Measurements from ENCODE around the gene IGFBP5. TPM values are rescaled to one million over a fixed set of nuclear protein-coding genes. Genes with fewer than 3 reads are reported as not detected.

Gene IGFBP5
- total and polyA plus RNA-seq, 2 of the 8 experiments (the other 6 are each of a cell fraction or from before 2014, with no cell fraction given) = 2.2 to 2.5 TPM

DNA sequence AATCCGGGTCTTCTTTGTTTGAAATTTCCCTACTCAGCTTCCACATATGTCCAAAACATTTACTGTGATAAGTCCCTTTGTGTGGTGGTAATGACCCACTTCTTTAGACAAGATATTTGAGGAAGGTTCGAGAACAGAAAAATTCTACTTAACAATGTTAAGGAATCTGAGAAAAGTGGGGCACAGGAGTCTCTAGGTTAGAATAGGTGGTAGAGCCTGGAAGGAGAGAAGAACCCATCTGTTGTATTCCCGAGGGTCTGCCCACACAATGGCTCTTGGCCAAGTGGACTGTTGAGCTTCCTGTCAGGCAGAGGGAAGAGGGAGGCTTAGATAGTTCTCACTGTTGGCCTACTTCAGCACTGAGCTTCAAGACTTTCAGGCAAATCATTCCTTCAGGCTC, 57.9 kb downstream of the IGFBP5 start (continued):
- TF ChIP-seq GABPA (IDR thresholded peaks at IDR 0.05; ENCODE audit: borderline replicate concordance, insufficient read depth, low read length) (no peak), E2F6 (IDR thresholded peaks at IDR 0.05) (no peak), TEAD4 (IDR thresholded peaks at IDR 0.05; ENCODE audit: low read depth, low read length) (no peak), CBX5 (IDR thresholded peaks at IDR 0.05; ENCODE audit: low read depth, low read length) (no peak), JUN (IDR thresholded peaks at IDR 0.05; ENCODE audit: low read depth, low read length) (no peak)

All from H1 (cell line).